Upper lobe of right lung (tissue), 1 donor: ENCODE results near the gene SCUBE1. TPM values are rescaled to one million over a fixed set of nuclear protein-coding genes. Genes with fewer than 3 reads are reported as not detected.

ENCODE experiments used
- ATAC-seq: fragments of 200-7000 bp; cut with Tn5 transposase; one replicate; pipeline ENCODE4 v1.9.1; 2020; ENCODE audit warnings: mild to moderate bottlenecking, moderate library complexity
- DNase-seq: peaks from one replicate; pipeline ENCODE4 v3.0.0-alpha.2; 2020
- H3K27ac ChIP-seq: fragments of 200-600 bp; one replicate; pipeline ENCODE4 v1.8.0; 2022
- H3K27me3 ChIP-seq: fragments of 200-600 bp; one replicate; pipeline ENCODE4 v1.8.0; 2022; ENCODE audit warnings: mild to moderate bottlenecking
- H3K36me3 ChIP-seq: fragments of 200-600 bp; one replicate; pipeline ENCODE4 v1.8.0; 2022
- H3K4me1 ChIP-seq: fragments of 200-600 bp; one replicate; pipeline ENCODE4 v1.8.0; 2022
- H3K4me3 ChIP-seq: fragments of 200-600 bp; one replicate; pipeline ENCODE4 v1.8.0; 2022; ENCODE audit warnings: mild to moderate bottlenecking
- H3K9me3 ChIP-seq: fragments of 200-600 bp; one replicate; pipeline ENCODE4 v1.8.0; 2022
- CTCF ChIP-seq: fragments of 200-600 bp; IDR thresholded peaks from one replicate; pipeline ENCODE4 v1.8.0; 2022; ENCODE audit warnings: antibody characterized with exemption
- intact Hi-C: fragments of 100-400 bp; cut with DNase I; formaldehyde crosslinking; loops from one replicate; pipeline ENCODE4 v1.11.0; 2022
- total RNA-seq: library from RNA; stranded (reverse); fragmentation: NEBNext Ultra II Directional; extraction: Animal tissue kit (Norgen Biotek cat#: 25700); gene quantifications from one replicate; pipeline ENCODE4 v1.2.1, GENCODE V29; 2021
- donor health status: DM: no; HTN: yes; CAD: no; lungs with severe emphysema.

The SCUBE1 gene
- total RNA-seq, 1 donor from 2014 or later, result 36.0 TPM

- no peak for DNase-seq
- no peaks in the 10 kb centered on the region for H3K4me1 ChIP-seq
- H3K36me3 ChIP-seq, result no peaks in the 10 kb centered on the region
- no peak for TF ChIP-seq CTCF
- no peak overlapping the region for H3K27ac ChIP-seq
- H3K27me3 ChIP-seq, result peaks cover 15% of the 10 kb centered on the region
- no peak for ATAC-seq
- no peaks in the 10 kb centered on the region for H3K9me3 ChIP-seq
- intact Hi-C loops, result no loop called here
- H3K4me3 ChIP-seq, result no peak overlapping the region
Measured at GRCh38 chr22:43338766-43339345, 4.3 kb downstream of the SCUBE1 start.

GRCh38 chr22:43337946-43338345 is 5.2 kb downstream of the SCUBE1 start:
- ATAC-seq (no peak), DNase-seq (peak; percentile 21)
- Histone ChIP-seq H3K27me3 (peaks cover 9% of the 10 kb centered on the region), H3K9me3 (no peaks in the 10 kb centered on the region), H3K4me1 (no peaks in the 10 kb centered on the region), H3K4me3 (no peak overlapping the region), H3K27ac (no peak overlapping the region), H3K36me3 (no peaks in the 10 kb centered on the region)
- TF ChIP-seq CTCF, result no peak
- intact Hi-C loops, result no loop called here

- Histone ChIP-seq H3K27ac (no peak overlapping the region), H3K9me3 (no peaks in the 10 kb centered on the region), H3K36me3 (no peaks in the 10 kb centered on the region), H3K27me3 (peaks cover 9% of the 10 kb centered on the region), H3K4me1 (no peaks in the 10 kb centered on the region), H3K4me3 (no peak overlapping the region)
- intact Hi-C loops, result no loop called here
- DNase-seq, result peak; percentile 63
- ATAC-seq, result peak; percentile 29
- no peak for TF ChIP-seq CTCF
Measured at GRCh38 chr22:43337385-43337784, 5.8 kb downstream of the SCUBE1 start.

GRCh38 chr22:43334378-43334777 is 8.8 kb downstream of the SCUBE1 start:
- Histone ChIP-seq H3K4me3 (no peak overlapping the region), H3K27me3 (no peaks in the 10 kb centered on the region), H3K9me3 (no peaks in the 10 kb centered on the region), H3K4me1 (no peaks in the 10 kb centered on the region), H3K27ac (no peak overlapping the region), H3K36me3 (no peaks in the 10 kb centered on the region)
- intact Hi-C loops, result no loop called here
- no peak for ATAC-seq
- no peak for DNase-seq
- TF ChIP-seq CTCF, result no peak

- no peak for TF ChIP-seq CTCF
- no peak for ATAC-seq
- intact Hi-C loops, result no loop called here
Measured at GRCh38 chr22:43333978-43334377, 9.2 kb downstream of the SCUBE1 start.

GRCh38 chr22:43333156-43333555 is 10.0 kb downstream of the SCUBE1 start:
- Histone ChIP-seq H3K27ac (no peak overlapping the region), H3K9me3 (no peaks in the 10 kb centered on the region), H3K36me3 (no peaks in the 10 kb centered on the region), H3K4me1 (no peaks in the 10 kb centered on the region), H3K4me3 (no peak overlapping the region), H3K27me3 (no peaks in the 10 kb centered on the region)
- ATAC-seq (no peak), DNase-seq (no peak)
- no peak for TF ChIP-seq CTCF
- intact Hi-C loops, result no loop called here

More at GRCh38 chr22:43333978-43334377, 9.2 kb downstream of the SCUBE1 start:
- Histone ChIP-seq H3K4me3 (no peak overlapping the region), H3K36me3 (no peaks in the 10 kb centered on the region), H3K9me3 (no peaks in the 10 kb centered on the region), H3K27me3 (no peaks in the 10 kb centered on the region), H3K4me1 (no peaks in the 10 kb centered on the region), H3K27ac (no peak overlapping the region)
- no peak for DNase-seq
